Skeletal muscle satellite cell (primary cell): ENCODE data around the gene KRTAP5-6.
"Not testable (repeated sequence)": the region's sequence is repeated elsewhere in the genome, so short reads cannot be mapped to it uniquely, and the experiment has no call there.

Experiments
- H3K27me3 ChIP-seq: 2 replicates; pipeline ENCODE4 v1.7.0; 2013; ENCODE audit warnings: low read length; ENCODE audit not compliant: control insufficient read depth, insufficient read depth
- H3K36me3 ChIP-seq: 2 replicates; pipeline ENCODE4 v1.7.0; 2013; ENCODE audit warnings: mild to moderate bottlenecking, control low read depth, low read length; ENCODE audit not compliant: insufficient read depth
- H3K4me1 ChIP-seq: 2 replicates; pipeline ENCODE4 v1.7.0; 2013; ENCODE audit warnings: low read length; ENCODE audit not compliant: control insufficient read depth, insufficient read depth
- H3K4me2 ChIP-seq: 2 replicates; pipeline ENCODE4 v1.7.0; 2013; ENCODE audit warnings: mild to moderate bottlenecking, low read length
- H3K4me3 ChIP-seq: 2 replicates; pipeline ENCODE4 v1.7.0; 2013; ENCODE audit warnings: low read length
- H3K9ac ChIP-seq: 2 replicates; pipeline ENCODE4 v1.7.0; 2013; ENCODE audit warnings: mild to moderate bottlenecking, low read depth, low read length, moderate library complexity
- H3K9me3 ChIP-seq: replicated peaks from 2 replicates; pipeline ENCODE4 v1.7.0; 2013; ENCODE audit warnings: mild to moderate bottlenecking, control low read depth, low read length

KRTAP5-6 gene

DNA sequence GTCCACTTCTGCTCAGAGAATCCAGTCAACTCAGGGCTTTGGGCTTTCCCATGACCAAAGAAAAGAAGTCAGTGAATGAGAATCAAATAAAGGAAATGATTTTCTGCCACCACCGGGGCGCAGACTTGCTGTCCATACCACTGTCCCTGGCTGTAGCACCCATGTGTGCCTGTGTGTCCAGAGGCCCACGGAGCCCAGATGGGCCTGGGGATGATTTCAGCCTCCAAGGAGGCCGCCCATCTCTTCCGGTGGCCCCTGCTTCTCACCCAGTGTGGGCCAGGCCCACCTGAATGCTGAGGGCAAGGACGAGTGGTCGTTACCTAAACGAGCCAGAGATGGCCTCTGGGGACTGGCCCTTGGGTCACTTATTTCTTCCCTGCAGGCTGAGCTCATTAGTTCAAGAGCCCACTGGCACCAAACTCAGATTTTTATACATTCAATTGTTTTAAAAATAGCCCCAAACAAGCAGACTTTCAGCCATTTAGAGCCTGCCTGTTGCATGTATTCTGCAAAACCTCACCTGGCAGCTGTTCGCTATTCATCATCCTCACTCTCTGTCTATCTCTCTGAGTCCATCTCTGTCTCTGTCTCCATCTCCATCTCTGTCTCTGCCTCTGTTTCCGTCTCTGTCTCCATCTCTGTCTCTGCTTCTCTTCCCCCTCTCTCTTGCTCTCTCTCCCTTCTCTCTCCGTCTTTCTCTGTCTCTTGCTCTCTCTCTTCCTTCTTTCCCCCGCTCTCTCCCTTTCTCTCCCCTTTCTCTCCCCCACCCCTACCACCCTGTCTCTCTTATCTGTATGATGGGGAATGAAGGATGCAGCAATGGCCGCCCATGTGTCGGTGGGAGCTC is 43.2 kb upstream of the KRTAP5-6 start:
- no peak overlapping the region for H3K9ac ChIP-seq
- H3K36me3 ChIP-seq, result no peaks in the 10 kb centered on the region
- no peaks in the 10 kb centered on the region for H3K9me3 ChIP-seq
- H3K4me1 ChIP-seq, result no peaks in the 10 kb centered on the region
- no peak overlapping the region for H3K4me3 ChIP-seq
- no peak overlapping the region for H3K4me2 ChIP-seq
- peaks cover 37% of the 10 kb centered on the region for H3K27me3 ChIP-seq

DNA sequence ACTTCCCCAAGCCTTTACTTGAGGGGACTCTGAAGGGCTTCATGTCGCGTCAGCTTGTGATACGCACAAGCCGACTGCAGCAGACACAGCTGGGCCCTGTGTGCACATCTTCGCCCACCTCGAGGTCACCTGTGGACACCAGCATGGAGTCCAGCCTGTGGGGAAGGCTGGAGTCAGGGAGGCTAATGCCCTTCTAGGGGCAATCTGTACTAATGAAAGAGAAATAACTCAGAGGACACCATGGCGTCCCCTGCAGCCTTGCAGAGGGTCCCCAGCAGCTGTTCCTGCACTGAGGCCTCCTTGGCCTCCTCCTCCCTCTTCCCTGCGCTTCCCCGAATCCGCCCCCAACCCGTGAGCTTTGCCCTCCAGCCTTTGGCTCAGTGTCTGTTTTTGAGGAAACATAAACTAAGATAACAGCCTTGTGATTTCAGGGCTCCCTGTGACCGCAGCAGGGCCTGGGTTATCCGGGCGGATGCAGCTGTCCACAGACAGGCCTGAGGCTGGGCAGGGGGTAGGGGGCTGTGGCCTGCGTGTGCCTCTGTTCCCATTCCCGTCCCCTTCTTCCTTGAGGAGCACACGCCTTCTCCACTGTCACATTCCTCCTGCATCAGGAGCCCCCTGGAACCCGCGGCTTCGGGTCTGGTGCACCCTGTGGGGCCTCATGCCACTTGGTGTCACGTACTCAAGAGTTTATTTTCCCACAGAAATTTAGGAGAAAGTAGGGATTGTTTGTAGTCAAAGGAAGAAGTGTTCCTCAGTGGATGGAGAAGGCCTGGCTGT is 42.4 kb upstream of the KRTAP5-6 start:
- Histone ChIP-seq H3K4me3 (no peak overlapping the region), H3K9me3 (no peaks in the 10 kb centered on the region), H3K4me2 (no peak overlapping the region), H3K27me3 (peaks cover 39% of the 10 kb centered on the region), H3K4me1 (no peaks in the 10 kb centered on the region), H3K9ac (no peak overlapping the region), H3K36me3 (no peaks in the 10 kb centered on the region)

GRCh38 chr11:1655168-1656060 is 41.6 kb upstream of the KRTAP5-6 start:
- no peak overlapping the region for H3K9ac ChIP-seq
- no peaks in the 10 kb centered on the region for H3K9me3 ChIP-seq
- H3K36me3 ChIP-seq, result no peaks in the 10 kb centered on the region
- no peak overlapping the region for H3K4me2 ChIP-seq
- H3K4me3 ChIP-seq, result no peak overlapping the region
- H3K4me1 ChIP-seq, result no peaks in the 10 kb centered on the region
- peaks cover 47% of the 10 kb centered on the region for H3K27me3 ChIP-seq

GRCh38 chr11:1656061-1656441 is 40.9 kb upstream of the KRTAP5-6 start:
- Histone ChIP-seq H3K4me2 (no peak overlapping the region), H3K27me3 (peaks cover 43% of the 10 kb centered on the region), H3K9ac (no peak overlapping the region), H3K9me3 (no peaks in the 10 kb centered on the region), H3K4me3 (no peak overlapping the region), H3K36me3 (no peaks in the 10 kb centered on the region), H3K4me1 (no peaks in the 10 kb centered on the region)

- no peaks in the 10 kb centered on the region for H3K4me1 ChIP-seq
- no peak overlapping the region for H3K4me2 ChIP-seq
- H3K27me3 ChIP-seq, result peaks cover 41% of the 10 kb centered on the region
- no peak overlapping the region for H3K4me3 ChIP-seq
- no peak overlapping the region for H3K9ac ChIP-seq
- no peaks in the 10 kb centered on the region for H3K36me3 ChIP-seq
- H3K9me3 ChIP-seq, result no peaks in the 10 kb centered on the region
Observed at GRCh38 chr11:1656670-1657069, 40.3 kb upstream of the KRTAP5-6 start.

DNA sequence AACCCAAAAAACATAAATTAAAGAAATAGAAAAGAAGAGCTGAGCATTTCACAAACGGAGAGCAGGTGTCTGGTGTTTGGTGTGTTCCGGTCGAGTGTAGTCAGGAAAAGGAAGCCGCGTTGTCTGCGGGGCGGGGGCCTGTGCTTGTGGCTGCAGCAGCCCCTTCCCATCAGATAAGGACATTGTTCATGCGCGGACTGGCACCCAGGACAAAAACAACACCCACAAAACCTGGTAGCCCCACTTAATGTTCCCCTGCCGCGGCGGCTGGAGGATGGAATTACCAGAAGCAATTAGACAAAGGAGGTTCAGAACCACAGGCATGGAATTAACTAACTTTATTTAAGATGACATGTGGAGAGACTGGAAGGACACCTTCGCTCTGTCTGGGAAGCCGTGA is 37.5 kb upstream of the KRTAP5-6 start:
- H3K9me3 ChIP-seq, result no peaks in the 10 kb centered on the region
- H3K36me3 ChIP-seq, result no peaks in the 10 kb centered on the region
- H3K4me1 ChIP-seq, result no peaks in the 10 kb centered on the region
- no peak overlapping the region for H3K4me2 ChIP-seq
- no peak overlapping the region for H3K9ac ChIP-seq
- peaks cover 33% of the 10 kb centered on the region for H3K27me3 ChIP-seq
- no peak overlapping the region for H3K4me3 ChIP-seq

DNA sequence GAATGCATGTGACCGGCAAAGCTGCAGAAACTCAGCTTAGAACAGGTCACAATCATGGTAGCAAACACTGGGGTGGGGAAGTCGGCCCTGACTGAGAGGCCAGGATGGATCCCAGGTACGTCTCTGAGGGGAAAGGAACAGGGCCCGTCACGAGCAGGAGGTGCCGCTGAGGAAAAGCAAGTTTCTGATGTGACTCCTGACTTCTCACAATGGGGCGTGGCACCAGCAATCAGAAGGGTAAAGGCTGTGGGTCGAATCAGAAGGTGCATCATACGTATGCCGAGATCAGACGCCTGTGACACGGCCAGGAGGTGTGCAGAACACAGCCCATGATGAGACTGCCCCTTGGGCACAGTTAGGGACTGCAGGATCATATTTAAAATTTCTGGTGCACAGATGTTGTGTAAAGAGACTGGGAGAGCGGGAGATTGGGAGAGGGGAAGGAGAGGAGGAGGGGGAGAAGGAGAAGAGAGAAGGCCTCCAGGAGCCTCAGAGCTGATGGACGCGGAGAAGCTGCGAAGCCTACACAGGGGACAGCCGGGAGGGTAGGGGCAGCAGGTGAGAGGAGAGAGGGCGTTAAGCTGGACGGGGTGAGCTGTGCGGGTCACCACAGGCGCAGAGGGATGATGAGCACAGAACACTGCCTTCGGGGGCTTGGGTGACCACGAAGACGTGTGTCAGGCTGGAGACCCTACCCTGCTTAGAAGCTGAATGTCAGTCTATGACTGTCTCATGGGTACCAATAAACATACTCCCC is 36.7 kb upstream of the KRTAP5-6 start:
- H3K4me2 ChIP-seq, result no peak overlapping the region
- no peaks in the 10 kb centered on the region for H3K9me3 ChIP-seq
- no peak overlapping the region for H3K4me3 ChIP-seq
- no peak overlapping the region for H3K9ac ChIP-seq
- no peaks in the 10 kb centered on the region for H3K4me1 ChIP-seq
- no peaks in the 10 kb centered on the region for H3K36me3 ChIP-seq
- peaks cover 32% of the 10 kb centered on the region for H3K27me3 ChIP-seq

GRCh38 chr11:1661454-1662269 is 35.3 kb upstream of the KRTAP5-6 start:
- H3K4me3 ChIP-seq, H3K36me3 ChIP-seq, H3K9me3 ChIP-seq, H3K4me2 ChIP-seq, H3K4me1 ChIP-seq, H3K9ac ChIP-seq: not testable (repeated sequence)
- H3K27me3 ChIP-seq, result peaks cover 19% of the 10 kb centered on the region

DNA sequence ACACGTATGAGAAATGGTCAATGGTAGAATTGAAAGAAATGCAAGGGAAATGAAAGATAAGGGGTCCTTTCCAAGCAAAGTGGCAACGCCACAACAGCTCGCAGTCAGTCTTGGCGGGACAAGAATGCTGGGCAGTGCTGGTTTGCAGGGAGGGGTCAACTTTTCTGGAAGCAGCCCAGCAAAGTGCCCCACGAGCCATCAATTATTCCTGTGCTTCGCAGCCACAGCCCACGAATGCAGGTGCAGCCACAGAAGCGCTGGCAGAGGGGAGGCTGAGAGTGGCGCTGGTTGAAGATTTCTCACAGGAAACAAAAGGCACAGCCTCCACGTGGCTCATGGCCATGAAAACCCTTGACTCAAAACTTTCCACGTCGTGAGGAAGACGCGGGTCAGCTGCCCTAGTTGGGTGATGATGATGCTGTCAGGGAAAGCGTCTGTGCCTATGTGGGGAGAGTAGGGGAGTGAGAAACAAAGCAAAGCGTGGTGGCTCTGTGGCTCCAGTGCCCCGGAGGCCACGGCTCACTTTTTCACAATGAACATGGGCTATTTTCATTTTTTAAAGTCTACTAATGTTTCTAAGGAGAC is 34.2 kb upstream of the KRTAP5-6 start:
- H3K4me3 ChIP-seq, H3K9me3 ChIP-seq, H3K9ac ChIP-seq, H3K4me2 ChIP-seq, H3K36me3 ChIP-seq, H3K4me1 ChIP-seq: not testable (repeated sequence)
- peaks cover 23% of the 10 kb centered on the region for H3K27me3 ChIP-seq

- no peaks in the 10 kb centered on the region for H3K36me3 ChIP-seq
- no peaks in the 10 kb centered on the region for H3K4me1 ChIP-seq
- no peak overlapping the region for H3K4me2 ChIP-seq
- H3K4me3 ChIP-seq, result no peak overlapping the region
- no peaks in the 10 kb centered on the region for H3K9me3 ChIP-seq
- no peak overlapping the region for H3K9ac ChIP-seq
- peaks cover 33% of the 10 kb centered on the region for H3K27me3 ChIP-seq
Observed at GRCh38 chr11:1665313-1665712, 31.7 kb upstream of the KRTAP5-6 start.
